BLaER1 treated with 17β-estradiol and CSF1 and Interleukin-3, amounts not matched to agents 10 nM and 100 nM (cell line): Measurements from ENCODE around the gene GRHL1.
A peak's percentile ranks its signal among the peaks of the same experiment; 100 is the strongest.

Experiments used
- H3K27ac ChIP-seq, 11 experiments: shearing (Covaris generic); formaldehyde crosslinking; 2 replicates each; pipeline ENCODE4 v1.8.1; 2022
- H3K27me3 ChIP-seq, 11 experiments: shearing (Covaris generic); formaldehyde crosslinking; 2 replicates each; pipeline ENCODE4 v1.8.1; 2022
- H3K36me3 ChIP-seq, 11 experiments: shearing (Covaris generic); formaldehyde crosslinking; 2 replicates each; pipeline ENCODE4 v1.8.1; 2022
- H3K4me1 ChIP-seq, 10 experiments: shearing (Covaris generic); formaldehyde crosslinking; 2 replicates each; pipeline ENCODE4 v1.8.1; 2022
- H3K4me2 ChIP-seq, 11 experiments: shearing (Covaris generic); formaldehyde crosslinking; 2 replicates each; pipeline ENCODE4 v1.8.1; 2022
- H3K4me3 ChIP-seq, 10 experiments: shearing (Covaris generic); formaldehyde crosslinking; 2 replicates each; pipeline ENCODE4 v1.8.1; 2022
- H3K9ac ChIP-seq, 11 experiments: shearing (Covaris generic); formaldehyde crosslinking; 2 replicates each; pipeline ENCODE4 v1.8.1; 2022
- H3K9me3 ChIP-seq, 11 experiments: shearing (Covaris generic); formaldehyde crosslinking; replicated peaks in 1 of 11; 2 replicates each; pipeline ENCODE4 v1.8.1; 2022
- H4K20me1 ChIP-seq, 11 experiments: shearing (Covaris generic); formaldehyde crosslinking; 2 replicates each; pipeline ENCODE4 v1.8.1; 2022
- Cebpa-rat ChIP-seq, 11 experiments: shearing (Covaris generic); IDR thresholded peaks; 2 replicates each; pipeline ENCODE4 v1.8.1; 2022

Gene GRHL1

GRCh38 chr2:10048501-10049171 lies 97.1 kb downstream of the GRHL1 start:
- TF ChIP-seq Cebpa-rat (IDR thresholded peaks at IDR 0.05): no peak
- Histone ChIP-seq H3K4me2 (peak overlapping the region in 6 of 11 experiments; percentile 2 to 42 (median 20); a peak in 4 of 22 replicates), H3K4me1 (peaks cover 41 to 77% (median 61%) of the 10 kb centered on the region in 10 experiments), H3K4me3 (no peak overlapping the region), H3K9me3 (0 out of 22 replicates have a peak, but pooled peaks cover 0 to 3% (median 0%) of the 10 kb centered on the region in 11 experiments), H4K20me1 (peaks cover 14 to 92% (median 40%) of the 10 kb centered on the region in 11 experiments; a peak in 14 of 22 replicates), H3K36me3 (peaks cover 14 to 71% (median 53%) of the 10 kb centered on the region in 11 experiments), H3K9ac (peak overlapping the region in 4 of 11 experiments; percentile 2 to 20 (median 9); a peak in 1 of 22 replicates), H3K27ac (no peak overlapping the region), H3K27me3 (peaks cover 0 to 5% (median 0%) of the 10 kb centered on the region in 11 experiments; a peak in 1 of 22 replicates)
